Natural killer cell (primary cell): ENCODE results near the gene ARMC9. TPM values are rescaled to one million over a fixed set of nuclear protein-coding genes. Genes with fewer than 3 reads are reported as not detected.

Experiments
- ATAC-seq, 3 donors: fragments of 150-1000 bp in 2 of 3; fragments of 200-7000 bp in 1 of 3; cut with Tn5 transposase; 1 replicate in 1 of 3; 2 replicates in 2 of 3; pipeline ENCODE4 v1.10.0; 2021; ENCODE audit warnings: mild to moderate bottlenecking in 2 of 3, moderate library complexity in 2 of 3
- DNase-seq, 2 donors: peaks; one replicate each; pipeline versions ENCODE4 v3.0.0 to v3.0.0-alpha.2; 2013 to 2021; ENCODE audit warnings: mixed read lengths in 1 of 2
- H3K27ac ChIP-seq: one replicate; pipeline ENCODE4 v1.5.1; 2013; ENCODE audit warnings: mild to moderate bottlenecking, low read length
- H3K27me3 ChIP-seq: one replicate; pipeline ENCODE4 v1.6.1; 2013; ENCODE audit warnings: low read length; ENCODE audit not compliant: control insufficient read depth, insufficient read depth
- H3K36me3 ChIP-seq: one replicate; pipeline ENCODE4 v1.6.1; 2013; ENCODE audit warnings: low read length; ENCODE audit not compliant: control insufficient read depth, insufficient read depth
- H3K4me1 ChIP-seq: one replicate; pipeline ENCODE4 v1.6.1; 2013; ENCODE audit warnings: low read length; ENCODE audit not compliant: control insufficient read depth, insufficient read depth
- H3K4me3 ChIP-seq: one replicate; pipeline ENCODE4 v1.5.1; 2013; ENCODE audit warnings: low read length
- H3K9me3 ChIP-seq: one replicate; pipeline ENCODE4 v1.6.1; 2013; ENCODE audit warnings: low read length; ENCODE audit not compliant: control insufficient read depth, insufficient read depth
- H3K27ac Mint-ChIP-seq, 2 donors: one replicate each; pipeline ENCODE4 v1.8.0; 2022; ENCODE audit warnings: mild to moderate bottlenecking in 2 of 2, mixed read lengths in 2 of 2, moderate library complexity in 1 of 2
- H3K27me3 Mint-ChIP-seq, 2 donors: one replicate each; pipeline ENCODE4 v1.8.0; 2022; ENCODE audit warnings: low read depth in 2 of 2, mixed read lengths in 2 of 2
- H3K36me3 Mint-ChIP-seq: one replicate; pipeline ENCODE4 v1.8.0; 2022; ENCODE audit warnings: mixed read lengths
- H3K4me1 Mint-ChIP-seq, 2 donors: one replicate each; pipeline ENCODE4 v1.8.0; 2022; ENCODE audit warnings: mixed read lengths in 2 of 2
- H3K4me3 Mint-ChIP-seq: one replicate; pipeline ENCODE4 v1.8.0; 2022; ENCODE audit warnings: mild to moderate bottlenecking, moderate library complexity, mixed read lengths
- H3K9me3 Mint-ChIP-seq, 2 donors: one replicate each; pipeline ENCODE4 v1.8.0; 2022; ENCODE audit warnings: mixed read lengths in 2 of 2
- WGBS: methylation state at CpG from one replicate; pipeline ENCODE4 v1.1.7; 2013; ENCODE audit warnings: missing lambda C conversion rate; ENCODE audit not compliant: insufficient coverage; 5-methylcytosine and 5-hydroxymethylcytosine counted together
- intact Hi-C: fragments of 100-400 bp; cut with micrococcal nuclease; formaldehyde crosslinking; loops from one replicate; pipeline ENCODE4 v1.14.2; 2022
- total RNA-seq, 4 donors: library from RNA; stranded (reverse); fragments of 120-200 nt in 1 of 4; gene quantifications; one replicate each; pipeline versions ENCODE4 v1.2.3 to v1.2.4, GENCODE V29; 2013 to 2022
- TF ChIP-seq, protein P1 (sequence below): fragments of 200-600 bp; IDR thresholded peaks from one replicate; pipeline ENCODE4 v1.8.0; 2022; ENCODE audit warnings: antibody characterized with exemption

Gene ARMC9
- total RNA-seq, 3 donors from 2014 or later (not counting 1 experiment from before 2014, with no cell fraction given) = 1.2 to 2.3 (median 2.0) TPM

DNA sequence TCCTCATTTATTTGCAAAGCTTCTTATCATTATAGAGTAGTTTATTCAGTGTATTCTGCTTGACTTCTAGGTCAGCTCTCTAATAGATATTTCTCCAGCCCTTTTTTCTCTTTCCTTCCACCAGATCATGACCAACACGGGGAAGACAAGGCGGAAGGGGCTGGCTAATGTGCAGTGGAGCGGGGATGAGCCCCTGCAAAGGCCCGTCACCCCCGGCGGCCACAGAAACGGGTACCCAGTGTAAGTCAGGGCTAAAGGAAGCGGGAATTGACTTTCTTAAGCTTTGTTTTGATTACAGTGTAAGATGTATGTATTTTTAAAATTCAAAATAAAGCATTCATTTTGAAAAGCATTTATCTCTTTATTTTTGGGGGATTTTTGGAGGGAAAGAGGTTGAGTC, 146.4 kb downstream of the ARMC9 start:
- 90% methylated on average over 8 of the region's 8 CpGs for WGBS
- Mint-ChIP-seq H3K36me3 (no peaks in the 10 kb centered on the region), H3K27me3 (no peaks in the 10 kb centered on the region), H3K9me3 (no peaks in the 10 kb centered on the region), H3K4me1 (no peaks in the 10 kb centered on the region), H3K27ac (no peak overlapping the region), H3K4me3 (no peak overlapping the region)
- no peak for DNase-seq
- Histone ChIP-seq H3K4me1 (no peaks in the 10 kb centered on the region), H3K4me3 (no peak overlapping the region), H3K27ac (no peak overlapping the region), H3K36me3 (no peaks in the 10 kb centered on the region), H3K9me3 (no peaks in the 10 kb centered on the region), H3K27me3 (no peaks in the 10 kb centered on the region)
- no peak for ATAC-seq
- TF ChIP-seq, protein P1, sequence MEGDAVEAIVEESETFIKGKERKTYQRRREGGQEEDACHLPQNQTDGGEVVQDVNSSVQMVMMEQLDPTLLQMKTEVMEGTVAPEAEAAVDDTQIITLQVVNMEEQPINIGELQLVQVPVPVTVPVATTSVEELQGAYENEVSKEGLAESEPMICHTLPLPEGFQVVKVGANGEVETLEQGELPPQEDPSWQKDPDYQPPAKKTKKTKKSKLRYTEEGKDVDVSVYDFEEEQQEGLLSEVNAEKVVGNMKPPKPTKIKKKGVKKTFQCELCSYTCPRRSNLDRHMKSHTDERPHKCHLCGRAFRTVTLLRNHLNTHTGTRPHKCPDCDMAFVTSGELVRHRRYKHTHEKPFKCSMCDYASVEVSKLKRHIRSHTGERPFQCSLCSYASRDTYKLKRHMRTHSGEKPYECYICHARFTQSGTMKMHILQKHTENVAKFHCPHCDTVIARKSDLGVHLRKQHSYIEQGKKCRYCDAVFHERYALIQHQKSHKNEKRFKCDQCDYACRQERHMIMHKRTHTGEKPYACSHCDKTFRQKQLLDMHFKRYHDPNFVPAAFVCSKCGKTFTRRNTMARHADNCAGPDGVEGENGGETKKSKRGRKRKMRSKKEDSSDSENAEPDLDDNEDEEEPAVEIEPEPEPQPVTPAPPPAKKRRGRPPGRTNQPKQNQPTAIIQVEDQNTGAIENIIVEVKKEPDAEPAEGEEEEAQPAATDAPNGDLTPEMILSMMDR = no peak
- intact Hi-C loops = no loop called here

DNA sequence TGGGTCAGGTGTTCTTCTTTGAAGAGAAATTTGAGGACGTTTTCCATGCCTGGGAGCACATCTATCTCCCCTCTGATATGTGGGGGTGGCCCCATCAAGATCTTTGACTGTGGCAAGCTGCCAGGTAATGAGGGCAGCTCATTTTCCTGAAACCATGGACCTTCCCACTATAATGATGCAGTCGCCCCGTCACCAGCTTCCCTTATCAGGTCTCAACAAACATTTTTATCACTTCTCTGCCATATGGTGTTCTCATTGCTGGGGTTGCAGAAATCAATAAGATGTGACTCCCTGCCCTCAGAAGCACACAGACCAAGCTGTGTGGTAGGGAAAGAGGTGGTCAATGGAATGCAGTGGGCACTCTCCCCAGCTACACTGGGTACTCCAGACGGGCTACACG, 148.7 kb downstream of the ARMC9 start:
- H3K36me3 Mint-ChIP-seq = no peaks in the 10 kb centered on the region
- H3K9me3 Mint-ChIP-seq = no peaks in the 10 kb centered on the region
- H3K4me1 Mint-ChIP-seq = no peaks in the 10 kb centered on the region
- H3K9me3 ChIP-seq = no peaks in the 10 kb centered on the region
- no peak overlapping the region for H3K4me3 Mint-ChIP-seq
- WGBS = 85% methylated on average over 4 of the region's 5 CpGs
- no peaks in the 10 kb centered on the region for H3K27me3 ChIP-seq
- H3K27ac ChIP-seq = no peak overlapping the region
- no peaks in the 10 kb centered on the region for H3K36me3 ChIP-seq
- DNase-seq = no peak
- TF ChIP-seq, protein P1 = no peak
- intact Hi-C loops = no loop called here
- no peak for ATAC-seq
- H3K4me1 ChIP-seq = no peaks in the 10 kb centered on the region
- no peaks in the 10 kb centered on the region for H3K27me3 Mint-ChIP-seq
- H3K4me3 ChIP-seq = no peak overlapping the region
- no peak overlapping the region for H3K27ac Mint-ChIP-seq

DNA sequence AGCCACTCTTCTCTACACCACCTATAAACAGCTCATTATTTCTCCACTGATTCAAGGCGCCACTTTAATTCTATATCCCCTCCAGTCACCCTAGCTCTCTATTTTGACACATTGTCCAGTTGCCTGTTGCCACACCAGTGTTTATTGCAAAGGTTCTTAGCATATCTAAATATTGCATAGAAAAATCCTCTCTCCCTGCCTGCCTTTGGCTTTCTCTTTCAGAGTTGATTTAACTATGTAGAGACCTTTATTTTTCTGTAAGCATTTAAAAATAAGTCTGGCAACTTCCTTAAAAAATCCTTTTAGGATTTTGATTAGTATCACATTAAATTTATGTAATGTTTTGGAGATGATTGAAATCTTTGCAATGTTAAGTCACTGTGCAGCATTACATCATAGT, 149.2 kb downstream of the ARMC9 start:
- no peaks in the 10 kb centered on the region for H3K4me1 Mint-ChIP-seq
- H3K9me3 Mint-ChIP-seq = no peaks in the 10 kb centered on the region
- no peak overlapping the region for H3K4me3 Mint-ChIP-seq
- ATAC-seq (no peak), DNase-seq (no peak)
- no peak overlapping the region for H3K4me3 ChIP-seq
- intact Hi-C loops = no loop called here
- no peaks in the 10 kb centered on the region for H3K27me3 Mint-ChIP-seq
- H3K4me1 ChIP-seq = no peaks in the 10 kb centered on the region
- no peaks in the 10 kb centered on the region for H3K36me3 Mint-ChIP-seq
- TF ChIP-seq, protein P1 = no peak
- H3K27me3 ChIP-seq = no peaks in the 10 kb centered on the region
- 85% methylated on average over 1 of the region's 1 CpG for WGBS
- no peak overlapping the region for H3K27ac Mint-ChIP-seq
- no peaks in the 10 kb centered on the region for H3K36me3 ChIP-seq
- no peak overlapping the region for H3K27ac ChIP-seq
- no peaks in the 10 kb centered on the region for H3K9me3 ChIP-seq

DNA sequence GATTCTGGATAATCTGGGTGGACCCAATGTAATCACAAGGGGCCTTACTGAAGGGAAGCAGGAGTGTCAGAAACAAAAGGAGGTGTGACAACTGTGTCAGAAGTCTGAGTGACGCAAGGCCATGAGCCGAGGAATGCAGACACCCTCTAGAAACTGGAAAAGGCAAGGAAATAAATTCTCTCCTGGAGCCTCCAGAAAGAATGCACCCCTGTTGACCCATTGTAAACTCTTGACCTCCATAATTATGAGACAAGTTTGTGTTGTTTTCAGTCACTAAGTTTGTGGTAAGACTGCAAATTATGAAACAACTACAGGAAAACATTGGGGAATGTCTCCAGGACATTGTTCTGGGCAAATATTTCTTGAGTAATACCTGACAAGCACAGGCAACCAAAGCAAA, 149.7 kb downstream of the ARMC9 start:
- DNase-seq (no peak), ATAC-seq (no peak)
- Mint-ChIP-seq H3K27ac (no peak overlapping the region), H3K27me3 (no peaks in the 10 kb centered on the region), H3K36me3 (no peaks in the 10 kb centered on the region), H3K4me3 (no peak overlapping the region), H3K9me3 (no peaks in the 10 kb centered on the region), H3K4me1 (no peaks in the 10 kb centered on the region)
- no peaks in the 10 kb centered on the region for H3K27me3 ChIP-seq
- H3K9me3 ChIP-seq = no peaks in the 10 kb centered on the region
- TF ChIP-seq, protein P1 = no peak
- no peak overlapping the region for H3K4me3 ChIP-seq
- WGBS = 89% methylated on average over 2 of the region's 2 CpGs
- H3K36me3 ChIP-seq = no peaks in the 10 kb centered on the region
- no peaks in the 10 kb centered on the region for H3K4me1 ChIP-seq
- intact Hi-C loops = no loop called here
- H3K27ac ChIP-seq = no peak overlapping the region
